ENCODE results near the gene MLPH. TPM values are rescaled to one million over a fixed set of nuclear protein-coding genes. Genes with fewer than 3 reads are reported as not detected.

MLPH gene
- total RNA-seq, 1 experiment from 2014 or later: 237 TPM

- Histone ChIP-seq H3K4me2 (no peak overlapping the region), H3K9me3 (ENCODE audit: insufficient read depth, low read depth) (peaks cover 4% of the 10 kb centered on the region), H4K20me1 (ENCODE audit: insufficient read depth) (no peaks in the 10 kb centered on the region), H3K27me3 (ENCODE audit: insufficient read depth, low read depth) (no peaks in the 10 kb centered on the region), H3K79me2 (ENCODE audit: low read depth) (no peaks in the 10 kb centered on the region), H3K27ac (no peak overlapping the region), H3K9me2 (ENCODE audit: insufficient read depth) (no peaks in the 10 kb centered on the region), H2AFZ (no peak overlapping the region), H3F3A (ENCODE audit: insufficient read depth, low read depth) (no peaks in the 10 kb centered on the region), H3K4me1 (replicated peaks; ENCODE audit: insufficient read depth) (peaks cover 5% of the 10 kb centered on the region; the same call in 1 of the 2 replicates), H3K4me3 (no peak overlapping the region), H3K36me3 (ENCODE audit: low read depth) (no peaks in the 10 kb centered on the region)
- CTCF ChIA-PET: no interaction called here
- no peak for TF ChIP-seq EZH2 (IDR thresholded peaks at IDR 0.05; ENCODE audit: low read depth)
- TF ChIP-seq CTCF (conservative IDR thresholded peaks at IDR 0.05): no peak
- POLR2A ChIA-PET (ENCODE audit: unreplicated experiment): no interaction called here
- intact Hi-C loops (cut with micrococcal nuclease; ENCODE audit: unreplicated experiment): no loop called here
- BruUV-seq (replicated peaks): no TSS peak
- no peak for DNase-seq
Measured at GRCh38 chr2:237452861-237453260, 34.2 kb upstream of the MLPH start.

GRCh38 chr2:237453671-237454070 lies 33.4 kb upstream of the MLPH start:
- POLR2A ChIA-PET (ENCODE audit: unreplicated experiment): no interaction called here
- Histone ChIP-seq H3K4me1 (replicated peaks; ENCODE audit: insufficient read depth) (peaks cover 13% of the 10 kb centered on the region), H3K27ac (no peak overlapping the region), H3K27me3 (ENCODE audit: insufficient read depth, low read depth) (no peaks in the 10 kb centered on the region), H3F3A (ENCODE audit: insufficient read depth, low read depth) (peaks cover 7% of the 10 kb centered on the region; the same call in 1 of the 2 replicates), H3K36me3 (ENCODE audit: low read depth) (no peaks in the 10 kb centered on the region), H3K9me2 (ENCODE audit: insufficient read depth) (no peaks in the 10 kb centered on the region), H3K79me2 (ENCODE audit: low read depth) (no peaks in the 10 kb centered on the region), H2AFZ (no peak overlapping the region), H4K20me1 (ENCODE audit: insufficient read depth) (no peaks in the 10 kb centered on the region), H3K9me3 (ENCODE audit: insufficient read depth, low read depth) (peaks cover 12% of the 10 kb centered on the region), H3K4me2 (no peak overlapping the region), H3K4me3 (no peak overlapping the region)
- intact Hi-C loops (cut with micrococcal nuclease; ENCODE audit: unreplicated experiment): no loop called here
- DNase-seq: no peak
- no TSS peak for BruUV-seq (replicated peaks)
- TF ChIP-seq EZH2 (IDR thresholded peaks at IDR 0.05; ENCODE audit: low read depth) (no peak), CTCF (conservative IDR thresholded peaks at IDR 0.05) (no peak)
- CTCF ChIA-PET: no interaction called here

DNA sequence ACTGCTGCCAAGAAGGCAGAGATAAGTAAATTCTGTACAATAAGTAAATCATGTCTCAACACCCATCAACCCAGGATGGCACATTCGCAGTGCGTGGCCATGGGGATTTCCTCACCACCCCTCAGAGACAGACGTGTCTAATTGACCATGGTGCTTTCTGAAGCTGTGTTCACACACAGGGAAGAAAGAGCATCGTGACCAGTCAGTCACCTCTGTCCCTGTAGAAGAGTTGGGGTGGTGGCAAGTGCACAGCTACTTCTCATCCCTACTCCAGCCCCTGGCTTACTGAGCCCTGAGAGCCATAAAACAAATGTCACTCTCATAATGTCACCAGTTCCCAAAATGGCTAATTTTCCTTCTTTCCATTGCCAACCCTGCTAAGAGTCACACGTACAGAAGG lies 31.3 kb upstream of the MLPH start:
- Histone ChIP-seq H3K79me2 (ENCODE audit: low read depth) (no peaks in the 10 kb centered on the region), H3K36me3 (ENCODE audit: low read depth) (no peaks in the 10 kb centered on the region; the same call in 1 of the 2 replicates), H3K4me3 (no peak overlapping the region), H3K27ac (no peak overlapping the region), H3K9me3 (ENCODE audit: insufficient read depth, low read depth) (peaks cover 24% of the 10 kb centered on the region), H2AFZ (no peak overlapping the region), H3K4me2 (no peak overlapping the region), H3F3A (ENCODE audit: insufficient read depth, low read depth) (peaks cover 28% of the 10 kb centered on the region), H3K9me2 (ENCODE audit: insufficient read depth) (no peaks in the 10 kb centered on the region), H4K20me1 (ENCODE audit: insufficient read depth) (no peaks in the 10 kb centered on the region), H3K27me3 (ENCODE audit: insufficient read depth, low read depth) (no peaks in the 10 kb centered on the region), H3K4me1 (replicated peaks; ENCODE audit: insufficient read depth) (peaks cover 34% of the 10 kb centered on the region)
- ChIA-PET CTCF (no interaction called here), POLR2A (ENCODE audit: unreplicated experiment) (no interaction called here)
- no peak for TF ChIP-seq EZH2 (IDR thresholded peaks at IDR 0.05; ENCODE audit: low read depth)
- no peak for TF ChIP-seq CTCF (conservative IDR thresholded peaks at IDR 0.05)
- intact Hi-C loops (cut with micrococcal nuclease; ENCODE audit: unreplicated experiment): no loop called here
- no TSS peak for BruUV-seq (replicated peaks)
- DNase-seq: no peak

All from PC-9 (cell line).